ENCODE measurements around the gene MTHFR. TPM values are rescaled to one million over a fixed set of nuclear protein-coding genes. Genes with fewer than 3 reads are reported as not detected.
A peak's percentile ranks its signal among the peaks of the same experiment; 100 is the strongest.

MTHFR gene
- total RNA-seq, 1 experiment from 2014 or later = 16.4 TPM

DNA sequence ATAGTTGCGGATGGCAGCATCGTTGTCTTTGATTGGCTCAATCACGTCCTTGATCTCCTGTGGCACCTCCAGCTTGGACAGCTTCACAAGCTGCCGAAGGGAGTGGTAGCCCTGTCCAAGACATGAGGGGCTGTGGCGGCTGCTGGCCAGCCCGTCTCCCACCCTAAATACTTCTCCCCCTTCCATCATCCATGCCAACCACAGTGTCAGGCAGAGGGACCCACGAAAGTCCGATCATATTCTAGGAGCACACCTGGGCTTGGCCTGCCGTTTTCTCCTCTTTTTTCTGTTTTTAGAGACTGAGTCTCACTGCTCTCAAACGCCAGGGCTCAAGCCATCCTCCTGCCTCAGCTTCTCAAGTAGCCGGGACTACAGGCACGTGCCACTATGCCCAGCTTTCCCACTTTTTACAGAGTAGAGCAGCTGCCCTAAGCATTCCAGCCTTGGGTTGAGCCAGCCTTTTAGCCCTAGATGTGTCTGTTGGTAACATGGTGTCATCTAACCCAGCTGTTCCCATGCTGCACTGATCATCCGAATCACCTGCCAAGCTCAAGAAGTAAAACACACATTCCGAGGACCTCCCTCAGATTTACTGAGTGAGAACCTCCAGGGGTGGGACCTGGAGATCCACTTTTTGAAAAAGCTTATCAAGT is 10.4 kb downstream of the MTHFR start:
- H3K4me3 Mint-ChIP-seq (ENCODE audit: low read depth, unreplicated experiment) = no peak overlapping the region
- H3K27me3 Mint-ChIP-seq (ENCODE audit: unreplicated experiment) = no peaks in the 10 kb centered on the region
- intact Hi-C loops (cut with micrococcal nuclease; ENCODE audit: unreplicated experiment) = no loop called here
- CTCF ChIA-PET = no interaction called here
- BruUV-seq (replicated peaks) = no TSS peak
- TF ChIP-seq, protein P1, sequence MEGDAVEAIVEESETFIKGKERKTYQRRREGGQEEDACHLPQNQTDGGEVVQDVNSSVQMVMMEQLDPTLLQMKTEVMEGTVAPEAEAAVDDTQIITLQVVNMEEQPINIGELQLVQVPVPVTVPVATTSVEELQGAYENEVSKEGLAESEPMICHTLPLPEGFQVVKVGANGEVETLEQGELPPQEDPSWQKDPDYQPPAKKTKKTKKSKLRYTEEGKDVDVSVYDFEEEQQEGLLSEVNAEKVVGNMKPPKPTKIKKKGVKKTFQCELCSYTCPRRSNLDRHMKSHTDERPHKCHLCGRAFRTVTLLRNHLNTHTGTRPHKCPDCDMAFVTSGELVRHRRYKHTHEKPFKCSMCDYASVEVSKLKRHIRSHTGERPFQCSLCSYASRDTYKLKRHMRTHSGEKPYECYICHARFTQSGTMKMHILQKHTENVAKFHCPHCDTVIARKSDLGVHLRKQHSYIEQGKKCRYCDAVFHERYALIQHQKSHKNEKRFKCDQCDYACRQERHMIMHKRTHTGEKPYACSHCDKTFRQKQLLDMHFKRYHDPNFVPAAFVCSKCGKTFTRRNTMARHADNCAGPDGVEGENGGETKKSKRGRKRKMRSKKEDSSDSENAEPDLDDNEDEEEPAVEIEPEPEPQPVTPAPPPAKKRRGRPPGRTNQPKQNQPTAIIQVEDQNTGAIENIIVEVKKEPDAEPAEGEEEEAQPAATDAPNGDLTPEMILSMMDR (IDR thresholded peaks at IDR 0.05; ENCODE audit: unreplicated experiment) = no peak
- H3K4me1 Mint-ChIP-seq (ENCODE audit: low read depth, unreplicated experiment) = peaks cover 24% of the 10 kb centered on the region
- H3K27ac Mint-ChIP-seq (ENCODE audit: unreplicated experiment) = no peak overlapping the region
- DNase-seq = no peak
- H3K36me3 Mint-ChIP-seq (ENCODE audit: insufficient read depth, unreplicated experiment) = peaks cover 31% of the 10 kb centered on the region
- H3K9me3 Mint-ChIP-seq (ENCODE audit: low read depth, unreplicated experiment) = no peaks in the 10 kb centered on the region

DNA sequence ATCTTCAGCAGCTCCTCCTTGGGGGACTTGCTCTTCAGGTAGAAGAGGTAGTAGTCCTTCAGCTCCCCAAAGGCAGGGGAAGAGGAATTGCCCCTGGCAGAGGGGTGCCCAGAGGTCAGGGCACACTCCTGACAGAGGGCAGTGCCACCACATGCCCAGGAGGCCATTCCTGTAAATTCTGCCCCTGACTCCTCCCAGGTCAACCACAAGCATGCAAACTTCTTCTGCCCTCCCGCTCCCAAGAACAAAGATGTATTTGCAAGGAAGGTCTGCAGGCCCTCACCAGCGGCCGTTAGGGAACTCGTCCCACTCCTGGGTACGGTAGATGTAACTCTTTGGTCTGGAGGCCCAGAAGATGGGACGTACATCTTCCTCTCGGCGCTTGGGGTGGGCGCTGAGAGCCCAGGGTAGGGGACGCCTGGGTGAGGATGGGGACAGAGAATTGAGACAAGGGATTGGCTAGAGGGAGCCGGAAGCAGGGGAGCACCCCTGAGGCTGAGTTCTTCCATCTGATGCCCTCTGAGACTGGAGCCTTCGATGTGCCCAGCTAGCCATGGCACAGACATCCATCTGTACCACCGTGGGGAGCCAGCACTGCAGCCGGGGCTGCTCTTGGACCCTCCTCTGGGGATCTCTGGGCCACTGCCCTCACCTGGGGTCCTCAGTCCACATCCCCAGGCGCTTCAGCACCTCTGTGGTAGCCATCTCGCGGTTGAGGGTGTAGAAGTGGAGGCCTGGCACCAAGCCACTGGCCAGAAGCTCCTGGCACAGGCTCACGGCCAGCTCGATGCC is 11.1 kb downstream of the MTHFR start:
- no TSS peak for BruUV-seq (replicated peaks)
- TF ChIP-seq, protein P1 (IDR thresholded peaks at IDR 0.05; ENCODE audit: unreplicated experiment) = no peak
- no peak for DNase-seq
- H3K4me3 Mint-ChIP-seq (ENCODE audit: low read depth, unreplicated experiment) = no peak overlapping the region
- peaks cover 27% of the 10 kb centered on the region for H3K36me3 Mint-ChIP-seq (ENCODE audit: insufficient read depth, unreplicated experiment)
- intact Hi-C loops (cut with micrococcal nuclease; ENCODE audit: unreplicated experiment) = no loop called here
- no peaks in the 10 kb centered on the region for H3K9me3 Mint-ChIP-seq (ENCODE audit: low read depth, unreplicated experiment)
- no peaks in the 10 kb centered on the region for H3K27me3 Mint-ChIP-seq (ENCODE audit: unreplicated experiment)
- no peak overlapping the region for H3K27ac Mint-ChIP-seq (ENCODE audit: unreplicated experiment)
- peaks cover 21% of the 10 kb centered on the region for H3K4me1 Mint-ChIP-seq (ENCODE audit: low read depth, unreplicated experiment)
- CTCF ChIA-PET = no interaction called here

DNA sequence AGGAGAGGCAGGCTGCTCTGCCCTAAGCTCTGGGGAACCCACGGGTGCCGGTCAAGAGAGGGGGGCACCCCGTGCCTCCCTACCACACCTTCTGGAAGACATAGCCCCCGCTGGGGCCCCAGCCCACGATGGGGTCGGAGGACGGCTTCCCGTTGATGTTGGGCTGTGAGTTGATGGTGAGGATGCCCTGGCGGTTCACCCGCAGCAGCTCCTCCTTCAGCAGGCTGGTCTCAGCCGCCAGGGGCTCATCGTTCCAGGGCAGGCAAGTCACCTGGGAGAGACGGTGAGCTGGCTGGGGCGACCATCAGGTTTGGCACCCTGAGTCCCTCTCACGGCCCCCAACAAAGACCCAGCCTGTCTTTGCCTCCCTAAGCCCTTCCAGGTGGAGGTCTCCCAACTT is 11.9 kb downstream of the MTHFR start:
- no peak overlapping the region for H3K4me3 Mint-ChIP-seq (ENCODE audit: low read depth, unreplicated experiment)
- CTCF ChIA-PET = no interaction called here
- H3K4me1 Mint-ChIP-seq (ENCODE audit: low read depth, unreplicated experiment) = peaks cover 21% of the 10 kb centered on the region
- H3K9me3 Mint-ChIP-seq (ENCODE audit: low read depth, unreplicated experiment) = no peaks in the 10 kb centered on the region
- peaks cover 27% of the 10 kb centered on the region for H3K36me3 Mint-ChIP-seq (ENCODE audit: insufficient read depth, unreplicated experiment)
- TF ChIP-seq, protein P1 (IDR thresholded peaks at IDR 0.05; ENCODE audit: unreplicated experiment) = no peak
- no peak for DNase-seq
- H3K27ac Mint-ChIP-seq (ENCODE audit: unreplicated experiment) = no peak overlapping the region
- intact Hi-C loops (cut with micrococcal nuclease; ENCODE audit: unreplicated experiment) = no loop called here
- no peaks in the 10 kb centered on the region for H3K27me3 Mint-ChIP-seq (ENCODE audit: unreplicated experiment)
- no TSS peak for BruUV-seq (replicated peaks)

DNA sequence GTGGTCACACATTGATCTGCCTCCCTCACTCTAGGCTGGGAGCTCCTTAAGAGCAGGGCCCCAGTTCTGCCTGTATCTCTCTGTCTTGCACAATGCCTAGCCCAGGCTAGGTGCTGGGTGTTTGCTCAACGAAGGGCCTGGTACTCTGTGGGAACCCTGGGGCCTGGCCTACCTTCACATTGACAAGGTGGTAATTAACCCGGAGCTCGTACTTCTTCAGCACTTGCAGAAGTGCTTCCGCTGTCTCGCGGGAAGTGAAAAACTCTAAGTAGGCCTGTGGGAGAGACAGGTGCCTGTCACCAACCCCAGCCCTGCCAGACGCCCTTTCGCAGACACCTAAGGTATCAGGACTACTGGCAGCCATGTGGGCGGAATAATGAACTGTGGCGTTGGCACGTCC is 13.7 kb downstream of the MTHFR start:
- Mint-ChIP-seq H3K4me3 (ENCODE audit: low read depth, unreplicated experiment) (no peak overlapping the region), H3K27ac (ENCODE audit: unreplicated experiment) (peak overlapping the region; percentile 75), H3K4me1 (ENCODE audit: low read depth, unreplicated experiment) (peaks cover 21% of the 10 kb centered on the region), H3K36me3 (ENCODE audit: insufficient read depth, unreplicated experiment) (peaks cover 27% of the 10 kb centered on the region), H3K9me3 (ENCODE audit: low read depth, unreplicated experiment) (no peaks in the 10 kb centered on the region), H3K27me3 (ENCODE audit: unreplicated experiment) (no peaks in the 10 kb centered on the region)
- no peak for DNase-seq
- intact Hi-C loops (cut with micrococcal nuclease; ENCODE audit: unreplicated experiment) = no loop called here
- BruUV-seq (replicated peaks) = no TSS peak
- CTCF ChIA-PET = no interaction called here
- TF ChIP-seq, protein P1 (IDR thresholded peaks at IDR 0.05; ENCODE audit: unreplicated experiment) = no peak

Data from Calu3 (cell line).